ENCODE measurements around the gene CAMSAP2. TPM values are rescaled to one million over a fixed set of nuclear protein-coding genes. Genes with fewer than 3 reads are reported as not detected.

Gene CAMSAP2
- total and polyA plus RNA-seq, 2 donors (not counting 3 experiments of a cell fraction or from before 2014, with no cell fraction given): 6.7 to 45.5 TPM

- Histone ChIP-seq H3K4me3 (replicated peaks in 1 of 3; ENCODE audit: insufficient read depth in 1 of 3, low read depth in 1 of 3, low read length in 3 of 3) (no peak overlapping the region), H3K27ac (ENCODE audit: insufficient read depth, low read depth, low read length) (no peak overlapping the region), H3K27me3 (ENCODE audit: control insufficient read depth in 2 of 2, insufficient read depth in 2 of 2, low read length in 2 of 2) (no peaks in the 10 kb centered on the region), H3K4me1 (ENCODE audit: control insufficient read depth, extremely low read depth, insufficient read depth, low read length) (no peaks in the 10 kb centered on the region), H3K79me2 (ENCODE audit: control insufficient read depth, insufficient read depth, low read length) (peaks cover 16% of the 10 kb centered on the region), H2AFZ (ENCODE audit: low read depth, low read length) (no peak overlapping the region), H3K9me3 (replicated peaks; ENCODE audit: control insufficient read depth, insufficient read depth, low read length) (no peaks in the 10 kb centered on the region), H3K36me3 (ENCODE audit: control insufficient read depth in 2 of 2, extremely low read depth in 1 of 2, insufficient read depth in 2 of 2, low read length in 2 of 2) (peaks cover 0 to 2% of the 10 kb centered on the region in 2 experiments), H4K20me1 (replicated peaks; ENCODE audit: control insufficient read depth, extremely low read depth, insufficient read depth, low read length) (no peaks in the 10 kb centered on the region), H3K9me1 (replicated peaks; ENCODE audit: control insufficient read depth, extremely low read depth, insufficient read depth, low read length) (no peaks in the 10 kb centered on the region), H3K9ac (replicated peaks; ENCODE audit: extremely low read depth, insufficient read depth, low read length) (no peak overlapping the region), H3K4me2 (ENCODE audit: insufficient read depth, low read length) (no peak overlapping the region)
- BruUV-seq (replicated peaks): no TSS peak
- FAIRE-seq (no peak), DNase-seq (ENCODE audit: low read depth, low spot score) (no peak)
- dilution Hi-C loops (cut with MboI; ENCODE audit: extremely low pct_ligation_motif_present, low sequenced_read_pairs): no loop called here
- intact Hi-C loops (cut with micrococcal nuclease): no loop called here
- ChIA-PET POLR2A (no interaction called here), CTCF (interaction anchor here (0.7 to 5.1 kb wide), 3 partner anchors 213 to 277 kb away, joined by 3 to 65 read pairs (median 8); no protein-coding TSS in a partner anchor)
- TF ChIP-seq FOS (IDR thresholded peaks at IDR 0.05; ENCODE audit: borderline replicate concordance, insufficient read depth, low read length): no peak
- no peak for TF ChIP-seq EZH2 (IDR thresholded peaks at IDR 0.05; ENCODE audit: borderline replicate concordance, low read depth, low read length, severe bottlenecking)
- no peak for TF ChIP-seq MYC (IDR thresholded peaks at IDR 0.05; ENCODE audit: low read depth, low read length)
- no peak for TF ChIP-seq POLR2AphosphoS5 (IDR thresholded peaks at IDR 0.05; ENCODE audit: insufficient read depth, low read depth, low read length)
- TF ChIP-seq POLR2A (IDR thresholded peaks at IDR 0.05; ENCODE audit: low read depth, low read length): no peak
- TF ChIP-seq JUN (IDR thresholded peaks at IDR 0.05; ENCODE audit: borderline replicate concordance, insufficient read depth, insufficient read length, low read depth): no peak
- no peak for TF ChIP-seq GATA2 (IDR thresholded peaks at IDR 0.05; ENCODE audit: insufficient read depth, insufficient read length, low read depth, low read length)
- no peak for TF ChIP-seq MAX (IDR thresholded peaks at IDR 0.05; ENCODE audit: insufficient read depth, insufficient read length)
- no peak for TF ChIP-seq CTCF (IDR thresholded peaks at IDR 0.05; ENCODE audit: extremely low read depth in 1 of 2, insufficient read depth in 1 of 2, low read depth in 1 of 2, low read length in 2 of 2)
Observed at GRCh38 chr1:200836213-200836612, 97.5 kb downstream of the CAMSAP2 start.

Data from endothelial cell of umbilical vein (primary cell).